HG03460 (cell line): ENCODE data around the gene SCPEP1.
"Not testable (repeated sequence)": the region's sequence is repeated elsewhere in the genome, so short reads cannot be mapped to it uniquely, and the experiment has no call there.

Experiments
- ATAC-seq: cut with Tn5 transposase; IDR thresholded peaks from one replicate; pipeline ENCODE4 v1.9.1; 2021; ENCODE audit not compliant: unreplicated experiment

Gene SCPEP1

DNA sequence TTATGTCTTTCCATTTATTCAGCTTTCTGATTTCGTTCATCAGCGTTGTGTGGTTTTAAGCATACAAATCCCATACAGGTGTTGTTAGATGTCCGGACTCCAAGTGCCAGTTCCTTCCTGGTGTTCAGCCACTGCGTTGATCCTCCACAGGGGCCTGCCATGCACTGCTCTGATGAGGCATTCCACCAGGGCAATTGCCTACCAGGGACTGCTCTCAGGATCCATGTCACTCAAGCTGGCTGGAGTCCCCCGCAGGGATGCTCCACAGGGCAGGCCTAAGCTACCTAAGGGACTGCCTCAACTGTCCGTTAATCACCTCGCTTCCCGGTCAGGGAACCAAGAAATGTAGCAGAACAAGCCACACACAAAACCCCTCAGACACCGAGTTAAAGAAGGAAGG lies 12.7 kb upstream of the SCPEP1 start:
- ATAC-seq, result not testable (repeated sequence)

DNA sequence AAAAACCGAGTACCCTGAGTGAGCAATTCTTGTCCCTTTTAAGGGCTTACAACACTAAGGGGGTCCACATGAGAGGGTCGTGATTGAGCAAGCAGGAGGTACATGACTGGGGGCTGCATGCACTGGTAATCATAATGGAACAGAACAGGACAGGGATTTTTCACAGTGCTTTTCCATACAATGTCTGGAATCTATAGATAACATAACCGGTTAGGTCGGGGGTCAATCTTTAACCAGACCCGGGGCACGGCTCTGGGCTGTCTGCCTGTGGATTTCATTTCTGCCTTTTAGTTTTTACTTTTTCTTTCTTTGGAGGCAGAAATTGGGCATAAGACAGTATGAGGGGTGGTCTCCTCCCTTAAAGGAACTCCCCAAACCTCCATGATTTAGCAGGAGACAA lies 12.2 kb upstream of the SCPEP1 start:
- not testable (repeated sequence) for ATAC-seq

DNA sequence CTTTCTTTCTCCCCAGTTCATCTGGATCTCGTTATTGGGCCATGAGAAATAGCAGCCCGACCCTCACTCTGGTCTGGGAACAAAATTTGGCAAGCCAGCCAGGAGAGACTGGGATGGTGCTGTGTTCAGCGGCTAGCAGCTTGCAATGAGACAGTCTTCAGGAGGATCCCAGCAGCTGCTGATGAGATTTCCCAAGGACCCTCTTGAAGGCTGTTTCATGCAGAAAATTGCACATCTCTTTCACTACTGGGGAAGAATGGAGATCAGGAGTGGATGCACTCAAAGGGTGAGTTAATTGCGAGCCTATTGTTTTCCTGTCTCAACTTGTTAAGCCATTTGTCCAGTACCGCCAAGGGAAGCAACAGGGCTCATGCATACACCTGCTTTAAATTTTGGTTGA lies 11.6 kb upstream of the SCPEP1 start:
- no peak for ATAC-seq

DNA sequence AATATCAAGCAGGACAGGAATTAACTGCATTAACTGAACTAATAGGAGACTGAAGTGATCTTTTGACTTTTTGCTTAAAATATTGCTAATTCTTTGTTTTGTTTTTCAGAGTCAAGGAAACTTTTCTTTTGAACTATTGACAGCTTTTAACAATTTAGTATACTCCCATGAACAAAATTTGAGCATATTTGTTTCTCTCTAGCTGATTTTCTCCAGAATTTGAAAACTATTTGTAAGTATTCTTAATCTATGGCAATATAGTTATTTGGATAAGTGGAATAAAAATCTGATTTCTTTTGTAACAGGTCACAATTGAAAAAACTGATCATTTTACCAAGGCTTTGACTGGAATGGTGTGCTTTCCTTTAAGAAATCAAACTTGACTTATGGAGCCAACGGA lies 7.0 kb upstream of the SCPEP1 start:
- ATAC-seq, result no peak

DNA sequence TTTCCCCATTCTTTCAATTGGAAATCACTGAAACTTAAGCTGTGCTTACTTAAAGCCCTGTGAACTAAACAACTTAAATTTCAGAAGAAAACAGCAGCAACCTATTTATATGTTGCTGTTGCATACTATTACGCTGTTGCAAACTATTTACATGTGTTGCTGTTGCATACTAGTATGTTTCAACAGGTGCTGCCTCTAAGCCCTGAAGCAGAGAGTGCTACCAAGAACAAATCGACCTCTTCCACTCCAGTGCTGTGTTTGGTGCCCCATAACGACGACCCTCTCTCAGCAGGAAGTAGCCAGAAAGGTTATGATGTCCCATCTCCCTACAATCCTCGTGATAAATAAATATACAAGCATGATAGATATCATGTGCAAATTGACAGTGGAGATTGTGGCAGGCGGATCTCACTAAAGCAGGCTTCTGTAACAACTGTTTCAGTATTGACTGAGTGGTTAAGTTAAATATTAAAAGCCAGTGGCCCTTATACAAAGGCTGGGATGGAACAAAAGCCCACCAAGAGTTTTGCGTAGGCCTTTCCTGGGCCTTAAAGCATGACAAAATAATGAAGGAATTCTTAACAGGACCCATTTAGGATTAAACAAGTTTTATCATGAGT lies 5.7 kb upstream of the SCPEP1 start:
- no peak for ATAC-seq

DNA sequence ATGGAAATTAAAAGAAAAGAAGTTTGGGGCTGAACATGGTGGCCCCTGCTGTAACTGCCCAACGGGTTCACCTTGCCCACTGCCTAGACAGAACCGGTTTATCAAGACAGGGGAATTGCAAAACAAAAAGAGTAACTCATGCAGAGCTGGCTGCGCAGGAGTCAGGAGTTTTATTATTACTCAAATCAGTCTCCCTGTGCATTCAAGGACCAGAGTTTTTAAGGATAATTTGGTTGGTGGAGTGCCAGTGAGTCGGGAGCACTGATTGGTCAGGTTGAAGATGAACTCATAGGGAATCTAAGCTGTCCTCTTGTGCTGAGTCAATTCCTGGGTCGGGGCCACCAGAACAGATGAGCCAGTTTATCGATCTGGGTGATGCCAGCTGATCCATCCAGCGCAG lies 4.4 kb upstream of the SCPEP1 start:
- no peak for ATAC-seq

DNA sequence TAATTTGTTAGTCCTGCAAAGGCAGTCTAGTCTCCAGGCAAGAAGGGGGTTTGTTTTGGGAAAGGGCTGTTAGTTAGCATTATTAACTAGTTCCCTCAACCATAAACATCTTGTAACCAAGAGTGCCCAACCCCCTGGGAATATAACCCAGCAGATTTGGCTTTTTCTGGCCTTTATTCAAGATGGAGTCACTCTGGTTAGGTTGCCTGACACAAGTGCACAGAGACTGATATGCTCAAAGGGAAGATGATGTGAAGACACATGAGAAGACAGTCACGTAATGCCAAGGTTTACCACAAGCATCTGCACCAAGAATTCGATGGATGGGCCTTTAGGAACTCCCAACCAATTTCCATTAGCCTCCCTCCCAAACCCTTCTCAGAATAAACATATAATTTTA lies 3.9 kb upstream of the SCPEP1 start:
- ATAC-seq, result no peak

DNA sequence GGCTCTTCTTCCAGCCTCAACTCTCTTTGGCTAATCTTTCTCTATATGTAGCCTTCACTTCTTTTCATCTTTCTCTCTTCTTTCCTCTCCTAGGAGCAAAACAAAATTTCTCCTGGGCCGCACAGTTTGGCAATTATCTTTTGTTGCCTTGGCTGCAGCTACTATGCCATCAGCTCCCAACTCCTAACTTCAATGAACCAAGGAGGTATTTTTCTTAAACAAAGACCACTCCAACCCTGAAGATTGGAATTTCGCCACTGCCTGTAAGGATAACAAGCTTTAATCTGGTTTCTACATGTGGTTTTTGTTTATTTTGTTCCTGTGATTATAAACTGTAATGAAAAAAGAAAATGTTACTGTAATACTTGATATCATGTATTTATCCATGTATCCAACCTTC lies 2.3 kb upstream of the SCPEP1 start:
- ATAC-seq, result no peak

DNA sequence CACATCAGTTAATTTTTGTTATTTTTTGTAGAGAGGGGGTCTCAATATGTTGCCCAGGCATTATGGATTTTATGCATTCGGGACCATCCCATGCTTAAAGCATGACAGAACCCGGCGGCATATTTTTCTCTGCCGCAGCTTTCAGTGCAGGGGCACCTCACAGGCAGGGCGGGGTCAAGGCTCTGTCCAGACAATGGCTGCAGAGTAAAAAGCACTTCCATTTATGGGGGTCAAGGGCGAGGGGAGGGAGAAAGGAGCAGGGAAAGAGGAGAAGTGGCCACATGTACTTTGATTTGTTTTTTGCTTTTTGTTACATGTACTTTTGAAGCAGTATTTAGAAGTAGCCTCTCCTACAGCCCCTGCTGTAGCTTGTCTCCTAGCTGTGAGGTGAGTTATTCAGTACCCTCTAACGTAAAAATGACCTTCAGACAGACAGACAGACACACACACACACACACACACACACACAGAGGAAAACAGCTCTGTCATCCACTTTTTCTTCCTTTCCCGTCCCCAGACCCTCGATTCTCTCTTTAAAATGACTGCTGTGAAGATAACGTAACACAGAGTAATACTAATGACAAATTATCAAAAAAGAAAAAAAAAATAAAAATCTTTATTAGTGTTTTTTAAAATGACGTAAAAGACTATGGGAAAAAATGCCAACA lies 856 bp upstream of the SCPEP1 start:
- ATAC-seq, result no peak

DNA sequence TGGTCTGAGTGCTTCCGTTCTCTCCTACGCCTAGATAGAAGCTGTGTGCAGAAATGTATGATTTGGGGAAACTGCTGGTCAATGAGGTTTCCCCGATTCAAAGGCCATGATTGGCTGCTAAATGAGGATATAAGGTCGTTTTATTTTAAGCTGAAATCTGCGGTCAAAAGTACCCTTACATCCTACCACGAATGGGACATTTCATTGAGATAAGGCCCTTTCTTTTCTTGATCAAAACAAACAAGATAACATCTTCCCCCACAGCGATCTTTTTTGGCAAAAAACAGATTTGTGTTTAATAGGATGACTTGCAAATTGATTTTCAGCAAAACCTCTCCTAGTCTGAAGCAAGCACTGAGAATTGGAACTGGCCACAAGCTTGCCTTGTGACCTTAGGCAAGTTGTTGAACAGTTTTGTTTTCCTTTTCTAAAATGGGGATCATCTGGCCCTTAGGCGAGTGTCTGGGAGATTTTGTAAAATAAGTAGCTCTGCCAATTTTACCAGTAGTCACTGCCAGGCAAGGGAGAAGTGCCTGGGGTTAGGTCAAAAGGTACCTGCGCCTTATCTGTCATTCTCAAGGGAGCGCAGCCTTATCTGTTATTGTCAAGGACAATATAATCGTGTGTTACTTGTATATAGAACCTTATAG lies 635 bp downstream of the SCPEP1 start:
- peak; percentile 33 for ATAC-seq

DNA sequence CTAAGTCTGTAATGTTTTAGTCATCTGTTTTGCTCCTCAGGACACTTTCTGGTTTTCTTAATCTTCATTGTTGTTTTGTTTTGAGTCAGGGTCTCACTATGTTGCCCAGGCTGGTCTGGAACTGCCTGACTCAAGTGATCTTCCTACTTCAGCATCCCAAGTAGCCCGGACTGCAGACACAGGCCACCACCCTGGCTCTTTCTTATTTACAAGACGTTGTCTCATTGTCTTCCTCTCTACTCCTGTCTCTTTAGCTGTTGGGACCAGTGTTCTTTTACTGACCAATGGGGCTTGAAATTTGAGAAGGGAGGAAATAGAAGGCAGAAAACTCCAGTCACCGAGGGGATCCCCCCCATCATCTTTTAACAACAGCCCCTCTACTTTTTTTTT lies 1.2 kb downstream of the SCPEP1 start:
- ATAC-seq, result no peak

DNA sequence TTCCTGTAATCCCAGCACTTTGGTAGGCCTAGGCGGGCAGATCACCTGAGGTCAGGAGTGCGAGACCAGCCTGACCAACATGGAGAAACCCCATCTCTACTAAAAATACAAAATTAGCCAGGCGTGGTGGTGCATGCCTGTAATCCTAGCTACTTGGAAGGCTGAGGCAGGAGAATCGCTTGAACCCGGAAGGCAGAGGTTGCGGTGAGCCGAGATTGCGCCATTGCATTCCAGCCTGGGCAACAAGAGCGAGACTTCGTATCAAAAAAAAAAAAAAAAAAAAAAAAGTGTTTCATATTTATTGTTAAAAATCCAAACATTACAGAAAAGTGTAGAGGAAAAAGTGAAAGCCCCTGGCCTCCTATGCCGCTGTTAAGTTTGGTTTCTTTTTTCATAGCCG lies 2.6 kb downstream of the SCPEP1 start:
- ATAC-seq, result not testable (repeated sequence)

DNA sequence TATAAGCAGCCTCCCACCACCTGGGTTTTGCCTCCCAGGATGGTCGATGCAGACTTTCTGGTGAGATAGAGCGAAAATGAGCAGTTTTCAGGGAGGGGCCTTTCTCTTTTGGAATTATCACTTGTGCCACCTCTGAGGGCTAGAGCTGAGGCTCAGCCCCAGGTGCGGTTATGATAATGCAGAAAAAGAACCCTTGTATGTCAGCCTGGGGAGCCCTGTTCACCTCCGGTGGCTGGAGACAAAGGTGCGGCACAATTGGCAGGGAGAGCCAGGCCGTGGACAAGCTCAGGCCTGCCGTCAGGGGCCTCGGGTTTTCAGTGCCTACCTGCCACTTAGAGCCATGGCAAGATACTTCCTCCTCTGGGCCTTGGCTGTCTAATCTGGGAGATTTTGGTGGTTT lies 4.4 kb downstream of the SCPEP1 start:
- ATAC-seq, result no peak

DNA sequence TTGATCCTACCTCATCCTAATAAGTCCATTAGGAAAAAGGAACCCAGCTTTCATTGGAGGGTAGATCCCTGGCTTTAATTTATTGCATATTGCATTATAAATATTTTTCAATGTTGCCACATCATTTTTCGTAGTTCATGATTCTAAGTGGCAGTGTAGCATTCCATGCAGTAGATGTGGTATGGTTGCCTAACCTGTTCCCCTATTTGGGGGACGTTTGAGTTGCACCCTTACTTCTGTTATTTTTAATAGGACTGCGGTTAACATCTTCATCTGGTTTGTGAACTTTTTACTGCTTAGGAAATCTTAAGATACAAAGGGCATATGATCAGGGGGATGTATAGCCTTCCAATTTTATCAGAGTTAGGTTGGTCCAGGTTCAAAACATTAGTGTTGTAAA lies 5.4 kb downstream of the SCPEP1 start:
- ATAC-seq, result no peak

DNA sequence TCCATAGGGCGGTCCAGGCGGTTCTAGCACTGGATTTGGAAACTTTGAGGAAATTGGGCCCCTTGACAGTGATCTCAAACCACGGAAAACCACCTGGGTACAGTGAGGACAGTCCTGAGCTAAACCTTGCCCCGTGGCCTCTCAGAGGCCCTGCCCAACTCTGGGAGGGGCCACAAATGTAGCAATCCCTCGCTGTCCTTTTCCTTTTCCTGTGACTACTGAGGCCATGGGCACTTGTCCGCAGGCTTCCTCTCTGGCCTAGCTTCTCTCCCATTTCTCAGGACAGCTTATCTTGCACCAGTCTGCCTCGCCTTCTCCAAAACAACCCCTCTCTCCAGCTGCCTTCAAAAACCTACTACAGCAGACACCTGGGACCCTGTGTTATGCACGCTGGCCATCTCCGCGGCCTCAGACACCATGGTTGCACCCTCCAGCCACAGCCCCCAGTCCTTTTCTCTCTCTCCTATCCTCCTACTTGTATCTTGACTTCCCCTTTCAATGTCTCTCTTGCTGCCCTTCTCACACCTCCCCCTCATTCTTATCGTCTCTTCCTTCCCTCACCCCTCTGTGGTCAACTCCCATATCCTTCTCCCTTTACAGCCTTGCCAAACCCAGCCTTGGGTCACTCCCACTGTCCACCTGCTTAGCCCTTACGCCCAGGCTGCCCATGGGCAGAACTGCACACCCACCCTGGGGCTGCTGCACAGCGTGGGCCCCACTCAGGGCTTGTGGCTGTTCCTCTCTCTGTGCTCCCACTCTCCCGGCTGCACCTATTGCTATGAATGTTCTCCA lies 7.6 kb downstream of the SCPEP1 start:
- no peak for ATAC-seq

DNA sequence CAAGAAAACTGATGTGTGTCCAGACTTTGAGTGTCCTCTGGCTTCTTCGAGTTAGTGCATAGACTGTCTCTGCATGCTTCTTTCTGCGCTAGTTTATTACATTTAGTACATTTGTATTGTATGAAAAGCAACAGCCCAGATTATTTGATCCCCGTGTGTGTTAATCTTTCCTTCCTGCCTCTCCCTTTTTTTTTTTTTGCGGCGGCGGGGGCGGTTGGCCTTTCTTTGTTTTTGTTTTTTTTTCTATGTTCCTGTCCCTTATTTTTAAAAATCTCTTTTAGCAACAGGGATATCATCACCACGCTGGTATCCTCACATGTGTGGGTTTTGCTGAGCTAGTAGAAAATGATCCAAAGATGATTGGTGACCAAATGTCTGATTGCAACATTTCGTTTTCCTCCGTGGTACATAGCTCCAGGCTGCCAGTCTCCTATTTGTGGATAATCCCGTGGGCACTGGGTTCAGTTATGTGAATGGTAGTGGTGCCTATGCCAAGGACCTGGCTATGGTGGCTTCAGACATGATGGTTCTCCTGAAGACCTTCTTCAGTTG lies 9.4 kb downstream of the SCPEP1 start:
- ATAC-seq, result no peak

DNA sequence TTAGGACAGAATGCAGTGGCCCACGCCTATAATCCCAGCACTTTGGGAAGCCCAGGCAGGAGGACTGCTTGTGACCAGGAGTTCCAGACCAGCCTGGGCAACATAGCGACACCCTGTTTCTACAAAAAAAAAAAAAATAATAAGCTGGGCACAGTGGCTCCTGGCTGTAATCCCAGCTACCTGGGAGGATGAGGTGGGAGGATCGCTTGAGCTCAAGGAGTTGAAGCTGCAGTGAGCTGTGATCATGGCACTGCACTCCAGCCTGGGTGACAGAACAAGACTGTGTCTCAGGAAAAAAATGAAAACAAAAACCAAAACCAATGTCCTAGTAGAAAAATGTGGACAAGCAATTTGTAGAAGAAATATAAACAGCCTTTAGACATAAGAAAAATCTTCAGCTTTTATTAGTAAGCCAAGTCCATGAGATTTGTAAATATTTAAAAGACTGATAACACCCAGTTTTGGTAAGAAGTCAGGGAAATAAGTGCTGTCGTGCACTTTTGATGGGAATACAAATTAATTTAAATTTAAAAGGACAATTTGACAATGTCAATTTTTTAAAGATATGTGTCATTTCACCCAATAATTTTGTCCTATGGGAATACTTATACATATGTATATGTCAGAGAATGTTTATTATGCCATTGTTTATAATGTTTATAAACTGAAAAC lies 11.1 kb downstream of the SCPEP1 start:
- ATAC-seq, result no peak

DNA sequence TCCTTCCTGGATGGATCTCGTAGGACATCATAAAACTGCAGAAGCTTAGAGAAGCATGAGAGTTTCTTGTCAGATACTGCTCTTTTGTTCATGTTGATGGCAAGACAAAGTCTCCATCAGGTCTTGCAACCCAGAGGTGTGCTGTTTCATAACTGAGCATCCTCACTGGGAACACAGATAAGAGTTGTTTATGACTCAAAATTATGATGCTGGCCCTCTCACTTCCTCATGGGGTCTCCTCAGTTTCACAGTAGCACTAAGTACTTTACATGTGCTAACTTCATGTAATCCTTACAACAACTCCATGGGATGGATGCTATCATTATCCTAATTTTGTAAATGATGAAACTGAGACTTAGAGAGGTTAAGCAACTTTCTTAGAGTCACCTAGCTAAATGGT lies 14.4 kb downstream of the SCPEP1 start:
- no peak for ATAC-seq

DNA sequence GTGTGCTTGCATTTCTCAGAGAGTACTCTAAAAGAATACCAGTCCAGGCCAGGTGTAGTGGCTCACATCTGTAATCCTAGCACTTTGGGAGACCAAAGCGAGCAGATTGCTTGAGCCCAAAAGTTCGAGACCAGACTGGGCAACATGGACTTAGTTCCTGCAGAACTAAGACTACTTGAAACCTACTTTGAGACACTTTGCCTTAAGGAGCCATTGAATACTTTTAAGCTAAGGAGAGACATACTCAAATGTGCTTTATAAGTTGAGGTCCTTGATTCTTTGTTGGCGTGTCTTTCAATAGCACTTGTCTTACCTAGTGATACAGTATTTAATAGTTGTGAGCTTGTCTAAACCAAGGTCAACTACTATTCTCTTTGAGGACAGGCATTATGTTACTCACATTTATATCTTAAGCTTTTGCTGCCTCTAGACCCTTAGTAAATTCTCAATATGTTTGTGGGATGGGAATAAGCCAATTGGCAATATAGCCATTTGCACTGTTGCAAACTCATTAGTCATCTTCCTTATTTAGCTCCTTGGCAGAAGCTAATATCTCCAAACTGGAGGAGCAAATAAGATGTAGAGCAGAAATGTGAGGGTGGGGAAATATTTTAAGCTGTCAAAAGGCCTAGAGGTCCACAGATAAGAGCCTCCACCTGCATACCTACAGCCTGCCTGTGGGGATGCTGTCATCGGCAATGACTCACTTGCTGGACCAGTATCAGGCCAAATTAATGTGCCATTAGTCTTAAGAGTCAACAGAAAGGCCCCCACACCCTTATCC lies 16.3 kb downstream of the SCPEP1 start:
- ATAC-seq, result no peak

DNA sequence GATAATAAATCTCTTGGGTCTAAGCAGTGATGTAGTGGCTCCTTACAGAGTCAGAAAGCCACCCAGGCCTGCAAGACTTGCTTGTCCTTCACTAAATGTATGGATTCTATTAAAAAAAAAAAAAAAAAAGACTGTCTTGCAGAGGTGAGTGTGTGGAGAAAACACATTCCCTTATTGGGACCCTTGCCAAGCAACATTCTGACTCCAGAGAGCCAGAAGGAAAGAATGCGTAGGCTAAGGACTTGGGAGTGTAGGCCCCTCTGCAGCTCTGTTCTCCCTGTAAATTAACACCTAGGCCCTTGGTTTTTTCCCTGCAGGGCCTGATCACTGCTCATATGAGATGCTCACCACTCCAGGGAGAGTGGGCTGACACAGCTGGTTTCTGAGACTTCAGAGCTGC lies 17.8 kb downstream of the SCPEP1 start:
- no peak for ATAC-seq
